Left lobe of liver (tissue), 2 donors: ENCODE data around the gene UBAP2. TPM values are rescaled to one million over a fixed set of nuclear protein-coding genes. Genes with fewer than 3 reads are reported as not detected.
A peak's percentile ranks its signal among the peaks of the same experiment; 100 is the strongest.
"Not testable (repeated sequence)": the region's sequence is repeated elsewhere in the genome, so short reads cannot be mapped to it uniquely, and the experiment has no call there.

Experiments used
- ATAC-seq: fragments of 200-7000 bp; cut with Tn5 transposase; one replicate; pipeline ENCODE4 v1.9.1; 2020; ENCODE audit warnings: mild to moderate bottlenecking, moderate library complexity
- DNase-seq: peaks from one replicate; pipeline ENCODE4 v3.0.0-alpha.2; 2020; ENCODE audit warnings: low spot score
- total RNA-seq: library from RNA; stranded (reverse); gene quantifications from one replicate; pipeline ENCODE4 v1.2.1, GENCODE V29; 2021
- donor health status: DM: no; HTN: no; CAD: no; lungs with moderate emphysema.
- donor health status: DM: no; HTN: yes; CAD: no.

The UBAP2 gene
- total RNA-seq, 1 donor from 2014 or later = 10.8 TPM

DNA sequence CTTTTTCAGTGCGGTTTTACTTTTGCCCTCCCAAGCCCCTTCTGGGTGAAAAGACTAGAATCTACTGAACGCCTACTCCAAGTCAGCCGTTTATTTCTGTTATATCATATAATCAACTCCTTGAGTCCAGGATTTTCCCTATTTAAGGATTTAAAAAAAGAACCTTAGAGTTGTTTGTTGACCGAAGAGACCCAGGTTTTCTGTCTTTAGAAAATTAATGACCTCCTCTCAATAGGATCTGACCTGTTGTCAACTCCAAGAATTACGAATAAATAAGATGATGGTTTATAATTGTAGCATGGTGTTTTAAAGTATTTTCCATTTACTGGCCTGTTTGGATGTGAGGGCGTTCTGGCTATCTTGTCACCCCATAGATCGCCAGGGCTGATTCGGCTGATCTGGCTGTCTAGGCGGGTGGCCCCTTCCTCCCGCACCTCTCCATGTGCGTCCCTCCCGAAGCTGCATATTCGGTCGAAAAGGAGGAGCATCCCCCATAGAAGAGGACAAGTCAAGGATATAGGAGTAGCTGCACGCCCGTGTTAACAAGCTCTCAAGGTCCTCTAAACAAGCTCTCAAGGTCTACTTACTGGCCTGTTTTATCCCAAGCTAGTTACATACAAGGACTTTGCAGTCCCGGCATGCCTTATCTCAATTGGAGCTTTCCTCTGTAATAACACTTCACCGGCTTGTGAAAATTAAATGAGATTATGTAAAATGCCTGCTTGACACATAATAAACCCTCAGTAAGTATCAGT lies 1.1 kb upstream of the UBAP2 start:
- no peak for DNase-seq
- ATAC-seq = no peak

DNA sequence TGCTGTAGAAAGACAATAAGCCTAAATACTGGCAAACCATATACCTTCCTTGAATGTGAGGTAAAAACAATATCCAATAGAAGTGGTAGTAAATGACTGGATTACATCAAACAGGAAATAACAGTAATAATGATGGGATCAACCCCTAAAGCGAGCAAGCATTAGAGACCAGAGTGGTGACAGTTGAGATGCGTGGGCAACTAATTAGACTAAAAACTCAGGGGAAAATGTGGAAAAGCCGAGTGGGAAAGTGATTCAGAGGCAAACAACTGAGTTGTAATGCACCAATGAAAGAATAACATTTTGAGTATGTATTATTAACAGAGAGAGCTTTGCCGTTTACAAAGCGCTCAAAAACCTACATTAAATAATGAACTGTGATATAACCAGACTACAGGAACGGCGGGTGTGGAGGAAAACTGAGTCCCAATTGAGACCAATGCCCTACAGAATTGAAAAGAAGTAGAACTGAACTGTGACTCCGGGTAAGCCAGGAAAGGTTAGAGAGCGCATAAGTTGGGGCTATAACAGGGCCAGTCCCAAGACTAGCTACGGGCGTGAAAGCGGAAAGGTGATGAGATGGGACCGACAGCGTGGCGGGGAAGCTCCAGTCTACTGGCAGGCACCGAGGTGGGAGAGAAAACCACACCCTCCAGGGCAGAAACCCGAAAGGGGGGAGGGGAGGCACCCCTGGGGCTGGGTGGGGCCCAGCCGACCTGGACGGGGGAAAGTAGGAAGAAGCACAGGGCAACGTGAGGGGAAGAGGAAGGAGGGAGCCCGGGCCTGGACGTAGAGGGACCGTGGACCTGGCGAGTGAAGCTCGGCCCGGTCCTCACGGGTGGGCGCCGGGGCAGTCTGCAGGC lies 592 bp downstream of the UBAP2 start:
- DNase-seq = peak; percentile 63
- peak; percentile 34 for ATAC-seq

DNA sequence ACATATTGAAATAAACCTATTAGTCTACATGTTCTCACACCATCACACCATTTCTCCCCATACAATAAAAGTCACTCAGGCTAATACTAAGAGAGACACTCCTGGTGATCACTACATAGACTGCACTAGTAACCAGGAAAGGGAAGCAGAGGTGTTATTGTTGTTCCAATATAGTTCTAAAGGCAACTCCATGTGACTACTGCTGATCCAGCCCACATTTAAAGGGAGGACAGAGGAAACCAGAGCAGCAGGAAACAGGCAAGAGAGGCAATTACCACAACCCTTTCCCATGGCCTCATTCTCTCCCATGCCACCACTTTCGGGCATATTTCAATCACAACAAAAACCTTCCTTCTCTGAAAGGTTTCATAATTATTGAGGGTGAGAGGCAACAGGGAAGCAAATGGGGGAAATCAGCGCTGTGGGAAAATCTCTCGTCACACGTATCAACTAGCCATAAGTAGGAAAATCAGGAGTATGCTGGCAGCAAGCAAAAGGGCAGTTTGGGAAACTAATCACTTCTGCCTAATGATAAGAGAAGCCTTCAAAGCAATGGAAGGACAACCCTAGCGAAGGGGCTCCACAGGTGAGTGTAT lies 1.8 kb downstream of the UBAP2 start:
- no peak for ATAC-seq
- no peak for DNase-seq

DNA sequence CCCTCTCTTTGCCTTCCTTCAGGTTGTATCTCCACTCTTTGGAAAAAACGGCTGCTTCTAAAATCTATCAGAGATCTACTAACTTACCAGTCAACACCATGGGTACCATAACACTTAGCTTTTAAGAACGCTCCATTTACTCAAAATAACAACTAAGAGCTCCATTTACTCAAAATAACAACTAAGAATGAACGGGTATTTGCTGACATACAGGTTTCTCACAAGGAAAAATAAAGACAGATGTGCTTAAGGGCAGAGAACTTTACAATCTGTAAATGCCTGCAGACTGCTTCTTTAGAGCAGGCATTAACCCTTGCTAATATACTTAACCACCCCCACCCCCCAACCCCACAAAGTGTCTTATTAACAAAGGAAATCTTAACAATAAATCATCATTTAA lies 2.8 kb downstream of the UBAP2 start:
- DNase-seq = no peak
- no peak for ATAC-seq

DNA sequence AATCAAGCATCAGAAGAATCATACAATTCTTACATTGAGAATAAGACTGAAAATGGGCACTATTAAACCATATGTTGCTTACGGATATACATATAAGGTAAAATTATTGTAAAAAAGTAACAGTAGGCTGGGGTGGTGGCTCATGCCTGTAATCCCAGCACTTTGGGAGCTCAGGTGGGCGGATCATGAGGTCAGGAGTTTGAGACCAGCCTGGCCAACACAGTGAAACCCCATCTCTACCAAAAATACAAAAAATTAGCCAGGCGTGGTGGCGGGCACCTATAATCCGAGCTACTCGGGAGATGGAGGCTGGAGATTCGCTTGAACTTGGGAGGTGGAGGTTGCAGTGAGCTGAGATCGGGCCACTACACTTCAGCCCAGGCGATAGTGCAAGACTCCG lies 6.6 kb downstream of the UBAP2 start:
- ATAC-seq, DNase-seq: not testable (repeated sequence)

DNA sequence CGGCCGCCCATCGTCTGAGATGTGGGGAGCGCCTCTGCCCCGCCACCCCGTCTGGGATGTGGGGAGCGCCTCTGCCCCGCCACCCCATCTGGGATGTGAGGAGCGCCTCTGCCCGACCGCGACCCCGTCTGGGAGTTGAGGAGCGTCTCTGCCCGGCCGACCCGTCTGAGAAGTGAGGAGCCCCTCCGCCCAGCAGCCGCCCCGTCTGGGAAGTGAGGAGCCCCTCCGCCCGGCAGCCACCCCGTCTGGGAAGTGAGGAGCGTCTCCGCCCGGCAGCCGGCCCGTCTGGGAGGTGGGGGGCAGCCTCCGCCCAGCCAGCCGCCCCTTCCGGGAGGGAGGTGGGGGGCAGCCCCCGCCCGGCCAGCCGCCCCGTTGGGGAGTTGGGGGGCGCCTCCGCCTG lies 9.8 kb downstream of the UBAP2 start:
- DNase-seq, ATAC-seq: not testable (repeated sequence)

DNA sequence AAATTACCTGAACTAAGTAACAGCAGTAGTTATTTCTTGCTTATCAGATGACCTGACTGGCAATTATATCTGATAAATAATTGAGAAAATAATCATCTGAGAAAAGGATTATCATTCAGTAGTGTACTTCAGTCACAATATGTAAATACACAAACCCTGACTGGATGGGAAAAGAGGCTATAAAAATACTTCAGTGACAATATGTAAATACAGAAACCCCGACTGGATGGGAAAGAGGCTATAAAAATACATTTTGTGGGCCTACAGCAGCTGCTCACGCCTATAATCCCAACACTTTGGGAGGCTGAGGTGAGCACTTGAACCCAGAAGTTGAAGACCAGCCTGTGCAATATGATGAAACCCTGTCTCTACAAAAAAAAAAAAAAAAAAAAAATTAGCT lies 11.1 kb downstream of the UBAP2 start:
- no peak for ATAC-seq

DNA sequence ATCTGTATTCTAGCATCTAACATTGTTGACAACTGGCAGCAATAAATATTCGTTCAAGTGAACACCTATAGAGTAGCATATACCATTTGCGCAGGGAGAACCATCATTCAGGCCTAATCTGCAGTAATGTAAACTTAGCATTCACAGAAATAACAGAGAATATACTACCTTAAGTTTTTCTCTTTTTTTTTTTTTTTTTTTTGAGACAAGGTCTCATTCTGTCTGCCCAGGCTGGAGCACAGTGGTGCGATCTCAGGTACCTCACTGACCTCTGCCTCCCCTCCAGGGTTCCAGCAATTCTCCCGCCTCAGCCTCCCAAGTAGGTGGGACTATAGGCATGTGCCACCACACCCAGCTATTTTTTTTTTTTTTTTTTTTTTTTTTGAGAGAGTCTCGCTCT lies 12.1 kb downstream of the UBAP2 start:
- DNase-seq = no peak
- no peak for ATAC-seq

More for the DNA sequence above, 11.1 kb downstream of the UBAP2 start:
- DNase-seq = no peak

DNA sequence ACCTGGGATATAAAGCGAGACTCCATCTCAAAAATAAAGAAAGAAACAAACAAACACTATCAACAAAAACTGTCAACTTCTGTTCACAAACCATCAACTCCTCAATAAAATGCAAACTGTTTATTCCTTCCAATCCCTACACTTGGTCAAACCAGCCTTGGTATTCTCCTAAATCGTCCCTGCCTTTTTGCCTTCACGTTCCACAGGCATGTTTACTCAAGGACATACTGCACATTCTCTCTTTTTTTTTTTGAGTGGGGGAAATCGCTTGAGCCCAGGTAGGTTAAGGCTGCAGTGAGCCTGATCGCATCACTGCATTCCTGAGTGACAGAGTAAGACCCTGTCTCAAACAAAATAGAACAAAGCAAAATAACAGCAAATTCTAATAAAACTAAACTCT lies 13.0 kb downstream of the UBAP2 start:
- no peak for ATAC-seq

DNA sequence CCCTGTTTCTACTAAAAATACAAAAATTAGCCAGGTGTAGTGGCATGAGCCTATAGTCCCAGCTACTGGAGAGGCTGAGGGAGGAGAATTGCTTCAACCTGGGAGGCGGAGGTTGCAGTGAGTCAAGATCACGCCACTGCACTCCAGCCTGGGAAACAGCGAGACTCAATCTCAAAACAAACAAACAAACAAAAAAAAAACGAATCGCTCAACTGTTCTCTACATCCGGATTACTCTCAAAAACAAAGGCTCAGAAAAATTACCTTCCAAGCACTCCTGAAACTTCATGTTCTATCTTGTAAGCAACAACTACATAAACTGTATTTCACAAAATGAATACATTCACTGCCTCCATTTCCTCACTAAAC lies 14.0 kb downstream of the UBAP2 start:
- DNase-seq (peak; percentile 8), ATAC-seq (no peak)

More for the DNA sequence above, 13.0 kb downstream of the UBAP2 start:
- DNase-seq = peak; percentile 5

DNA sequence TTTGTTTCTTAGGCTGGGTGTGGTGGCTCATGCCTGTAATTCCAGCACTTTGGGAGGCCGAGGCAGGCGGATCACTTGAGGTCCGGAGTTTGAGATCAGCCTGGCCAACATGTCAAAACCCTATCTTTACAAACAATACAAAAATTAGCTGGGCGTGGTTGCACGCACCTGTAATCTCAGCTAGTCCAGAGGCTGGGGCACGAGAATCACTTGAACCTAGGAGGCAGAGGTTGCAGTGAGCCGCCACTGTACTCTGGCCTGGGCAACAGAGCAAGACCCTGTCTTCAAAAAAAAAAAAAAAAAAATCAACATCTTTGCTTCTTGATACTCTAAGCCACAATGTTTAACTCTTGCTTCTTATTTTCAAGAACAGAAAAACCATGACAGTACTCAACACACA lies 16.1 kb downstream of the UBAP2 start:
- no peak for ATAC-seq
- no peak for DNase-seq

DNA sequence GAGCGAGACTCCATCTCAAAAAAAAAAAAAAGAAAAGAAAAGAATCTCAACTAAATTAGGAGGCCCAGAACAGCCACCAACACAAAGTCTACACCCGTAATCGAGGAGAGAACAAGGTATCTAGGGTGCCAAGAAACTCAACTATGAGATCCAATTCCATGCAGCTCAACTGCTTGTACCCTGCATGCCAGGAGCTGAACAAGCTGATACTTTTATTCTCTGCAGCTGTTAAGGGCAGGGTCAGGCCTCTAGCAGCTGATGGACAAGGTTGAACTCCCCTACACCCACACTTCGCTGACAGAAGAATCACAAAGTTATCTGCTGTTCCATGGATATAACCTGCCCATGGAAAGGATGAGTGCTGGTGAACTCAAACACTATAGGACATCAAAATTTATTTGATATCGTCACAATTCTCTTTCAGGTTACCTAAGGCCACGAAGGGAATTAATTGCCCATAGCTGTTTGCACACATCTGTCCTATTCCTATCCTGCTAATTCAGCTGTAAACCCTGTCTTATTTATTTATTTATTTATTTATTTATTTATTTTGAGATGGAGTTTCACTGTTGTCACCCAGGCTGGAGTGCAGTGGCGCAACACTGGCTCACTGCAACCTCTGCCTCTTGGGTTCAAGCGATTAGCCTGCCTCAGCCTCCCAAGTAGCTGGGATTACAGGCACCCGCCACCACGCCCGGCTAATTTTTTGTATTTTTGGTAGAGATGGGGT lies 20.7 kb downstream of the UBAP2 start:
- ATAC-seq (no peak), DNase-seq (no peak)

DNA sequence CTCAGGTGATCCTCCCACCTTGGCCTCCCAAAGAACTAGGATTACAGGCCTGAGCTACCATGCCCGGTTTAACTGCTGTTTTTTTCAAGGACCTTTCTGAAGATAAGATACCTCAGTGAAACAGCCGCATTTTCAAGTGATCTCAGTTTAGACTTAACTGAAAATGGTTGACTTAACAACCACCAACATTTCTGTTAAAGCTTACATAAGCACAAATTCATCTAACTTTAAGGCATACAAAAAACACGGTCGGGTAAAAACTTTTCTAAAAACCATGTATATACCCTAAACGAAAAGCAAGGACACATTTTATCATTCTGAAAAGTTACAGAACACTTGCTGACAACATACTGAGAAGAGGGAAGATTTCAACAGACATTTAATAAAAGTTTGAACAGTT lies 22.9 kb downstream of the UBAP2 start:
- ATAC-seq (no peak), DNase-seq (no peak)

DNA sequence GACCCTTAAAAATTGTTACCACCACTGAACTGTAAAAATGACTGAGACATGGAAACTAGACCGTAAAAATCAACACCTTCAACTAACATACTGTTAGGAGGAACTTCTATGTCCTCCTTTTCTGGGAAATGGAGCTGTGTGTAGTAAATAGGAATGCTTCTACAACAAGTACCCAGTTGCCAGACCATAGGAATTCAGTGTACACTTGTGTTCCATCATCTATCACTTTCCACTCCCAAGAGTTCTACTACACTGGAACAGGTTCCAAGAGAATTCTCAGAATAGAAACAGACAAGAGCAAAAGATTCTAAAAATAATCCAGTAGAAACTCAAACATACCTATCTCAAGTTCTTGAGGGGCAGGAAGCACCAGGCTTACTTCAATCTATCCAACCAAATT lies 23.6 kb downstream of the UBAP2 start:
- no peak for ATAC-seq
- no peak for DNase-seq

DNA sequence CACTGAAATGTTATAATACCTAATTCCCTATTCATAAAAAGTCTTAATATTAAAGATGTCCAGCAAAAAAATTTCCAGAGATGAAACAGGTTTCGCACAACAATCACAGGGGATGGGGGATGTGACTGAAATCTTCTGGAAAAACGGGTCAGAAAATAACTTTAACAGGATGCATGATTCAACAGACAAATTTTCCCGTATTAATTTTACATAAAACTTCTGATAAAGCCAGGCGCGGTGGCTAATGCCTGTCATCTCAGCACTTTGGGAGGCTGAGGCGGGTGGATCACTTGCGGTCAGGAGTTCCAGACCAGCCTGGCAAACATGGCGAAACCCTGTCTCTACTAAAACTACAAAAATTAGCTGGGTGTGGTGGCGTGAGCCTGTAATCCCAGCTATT lies 24.2 kb downstream of the UBAP2 start:
- DNase-seq, ATAC-seq: not testable (repeated sequence)

DNA sequence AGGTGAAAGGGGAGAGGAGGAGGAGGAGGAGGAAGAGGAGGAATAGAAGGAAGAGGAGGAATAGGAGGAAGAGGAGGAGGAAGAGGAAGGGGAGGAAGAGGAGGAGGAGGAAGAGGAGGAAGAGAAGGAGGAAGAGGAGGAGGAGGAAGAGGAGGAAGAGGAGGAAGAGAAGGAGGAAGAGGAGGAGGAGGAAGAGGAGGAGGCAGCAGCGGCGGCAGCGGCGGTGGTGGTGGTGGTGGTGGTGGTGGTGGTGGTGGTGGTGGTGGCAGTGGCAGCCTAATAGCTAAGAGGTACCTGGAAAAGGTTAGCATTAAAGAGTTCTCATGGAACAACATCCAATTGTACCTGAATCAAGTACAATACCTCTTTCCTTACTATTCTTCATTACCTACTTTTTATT lies 32.5 kb downstream of the UBAP2 start:
- ATAC-seq = no peak
- DNase-seq = no peak

DNA sequence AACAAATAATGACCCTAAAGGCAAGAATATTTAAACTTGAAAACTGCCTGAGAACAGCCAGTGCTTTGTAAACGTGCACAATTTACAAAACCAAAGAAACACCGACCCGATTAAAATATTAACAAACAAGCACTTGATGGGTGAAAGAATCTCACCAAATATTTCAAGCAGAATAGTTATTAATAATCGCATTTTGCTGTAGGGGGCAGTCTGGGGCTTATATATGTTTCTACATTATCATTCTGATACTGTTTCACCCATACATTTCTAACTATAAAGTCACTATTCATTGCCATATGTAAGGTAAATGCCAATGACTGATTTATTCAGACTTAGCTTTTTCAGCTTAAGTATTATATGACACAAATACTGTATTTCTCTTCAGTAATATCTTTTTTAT lies 37.7 kb downstream of the UBAP2 start:
- no peak for ATAC-seq
- DNase-seq = no peak

DNA sequence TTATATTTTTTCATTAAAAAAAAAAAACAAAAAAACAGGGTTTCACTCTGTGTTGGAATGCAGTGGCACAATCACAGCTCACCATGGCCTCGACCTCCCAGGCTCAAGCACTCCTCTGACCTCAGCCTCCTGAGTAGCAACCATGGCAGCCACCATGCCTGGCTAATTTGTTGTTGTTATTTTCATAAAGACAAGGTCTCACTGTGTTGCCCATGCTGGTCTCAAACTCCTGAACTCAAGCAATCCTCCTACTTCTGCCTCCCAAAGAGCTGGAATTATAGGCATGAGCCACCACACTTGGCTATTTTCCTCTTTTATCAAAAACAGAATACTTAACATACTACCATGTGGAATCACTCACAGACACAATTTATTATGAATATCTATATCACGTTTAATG lies 46.7 kb downstream of the UBAP2 start:
- no peak for DNase-seq
- ATAC-seq = no peak

DNA sequence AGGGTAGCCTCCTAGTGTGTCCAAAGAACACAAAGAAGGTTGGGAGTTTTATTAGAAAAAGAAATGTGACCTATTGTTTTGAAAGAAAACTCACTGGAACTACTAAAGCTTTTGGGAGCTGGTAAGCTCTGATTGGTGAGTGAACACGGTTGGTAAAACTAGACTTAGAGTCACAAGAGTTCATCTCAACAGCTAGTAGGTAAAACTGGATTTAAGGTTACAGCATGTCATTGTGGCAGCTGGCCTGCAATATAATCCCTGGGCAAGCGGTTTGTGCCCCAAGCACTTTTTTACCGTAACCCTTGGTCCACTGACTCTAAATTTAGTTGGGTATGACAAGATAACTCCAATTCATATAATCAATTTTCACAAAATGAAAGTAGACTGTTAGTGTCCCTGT lies 47.4 kb downstream of the UBAP2 start:
- ATAC-seq (no peak), DNase-seq (no peak)

DNA sequence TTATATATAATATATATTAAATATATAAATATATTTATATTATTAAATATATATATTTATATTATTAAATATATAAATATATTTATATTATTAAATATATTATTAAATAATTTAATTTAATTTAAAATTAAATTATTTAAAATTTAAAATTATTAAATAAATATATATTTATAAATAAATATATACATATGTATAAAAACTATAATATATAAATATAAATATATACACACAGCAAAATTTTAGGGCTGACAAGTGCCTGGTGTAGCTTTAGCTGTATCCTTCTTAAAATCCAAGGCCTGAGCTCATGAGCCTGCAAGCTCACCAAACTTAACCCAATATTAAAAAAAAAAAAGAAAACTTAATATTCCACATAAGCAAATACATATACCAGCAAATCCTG lies 53.2 kb downstream of the UBAP2 start:
- ATAC-seq = no peak
- no peak for DNase-seq

DNA sequence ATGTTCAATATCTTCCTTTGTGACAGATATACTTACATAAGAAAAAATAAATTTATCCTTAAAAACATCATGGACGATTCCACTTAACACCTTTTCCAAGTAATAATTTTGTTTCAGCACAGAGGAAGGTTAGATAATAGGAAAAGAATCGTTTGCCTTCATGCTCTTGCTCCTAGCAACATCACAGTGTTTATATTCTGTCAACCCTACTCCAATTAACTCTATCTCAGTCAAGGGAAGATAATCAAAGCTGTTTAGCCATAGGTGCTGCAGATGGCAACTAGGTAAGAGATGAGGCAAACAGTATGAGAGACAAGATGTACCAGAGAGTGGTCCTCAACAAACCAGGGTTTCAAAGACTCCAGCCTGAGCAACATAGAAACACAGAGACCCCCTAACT lies 55.6 kb downstream of the UBAP2 start:
- DNase-seq = no peak
- ATAC-seq = no peak
